GM18873 (cell line): ENCODE data around the gene PEAR1.

Experiments
- ATAC-seq: cut with Tn5 transposase; IDR thresholded peaks from one replicate; pipeline ENCODE4 v1.9.1; 2021; ENCODE audit warnings: mild to moderate bottlenecking, moderate library complexity, moderate number of reproducible peaks; ENCODE audit not compliant: unreplicated experiment, low FRiP score

The PEAR1 gene

DNA sequence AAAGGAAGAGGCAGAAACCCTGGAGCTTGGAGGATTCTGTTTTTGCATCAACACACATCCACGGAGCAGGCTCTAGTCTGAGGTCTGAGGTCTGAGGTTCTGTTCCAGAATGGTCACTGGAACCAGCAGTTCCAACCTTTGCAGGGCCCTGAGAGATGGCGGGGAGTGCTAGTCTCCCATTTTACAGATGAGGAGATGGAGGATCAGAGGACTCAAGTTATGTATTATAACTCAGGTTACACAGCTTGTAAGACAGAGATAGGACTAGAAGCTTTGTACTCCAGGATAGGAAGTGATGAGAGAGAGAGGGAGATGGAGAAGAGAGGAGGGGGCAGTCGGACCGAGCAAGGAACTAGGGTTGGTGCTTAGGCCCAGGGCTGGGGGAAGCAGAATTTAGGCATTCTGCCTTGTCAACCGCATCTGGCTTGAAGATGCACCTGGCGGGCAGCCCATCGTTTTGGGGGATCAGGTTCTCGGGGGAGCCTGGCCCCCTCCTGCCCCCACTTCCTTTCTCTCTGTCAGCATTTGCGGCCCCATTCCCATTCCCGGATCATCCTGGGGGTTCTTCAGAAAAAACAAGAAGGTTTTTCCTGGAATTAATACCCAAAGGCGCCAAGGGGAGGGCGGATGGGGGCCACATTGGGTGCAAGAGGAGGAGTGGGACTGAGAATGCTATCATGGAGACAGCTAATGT lies 5.6 kb downstream of the PEAR1 start:
- ATAC-seq, result no peak

DNA sequence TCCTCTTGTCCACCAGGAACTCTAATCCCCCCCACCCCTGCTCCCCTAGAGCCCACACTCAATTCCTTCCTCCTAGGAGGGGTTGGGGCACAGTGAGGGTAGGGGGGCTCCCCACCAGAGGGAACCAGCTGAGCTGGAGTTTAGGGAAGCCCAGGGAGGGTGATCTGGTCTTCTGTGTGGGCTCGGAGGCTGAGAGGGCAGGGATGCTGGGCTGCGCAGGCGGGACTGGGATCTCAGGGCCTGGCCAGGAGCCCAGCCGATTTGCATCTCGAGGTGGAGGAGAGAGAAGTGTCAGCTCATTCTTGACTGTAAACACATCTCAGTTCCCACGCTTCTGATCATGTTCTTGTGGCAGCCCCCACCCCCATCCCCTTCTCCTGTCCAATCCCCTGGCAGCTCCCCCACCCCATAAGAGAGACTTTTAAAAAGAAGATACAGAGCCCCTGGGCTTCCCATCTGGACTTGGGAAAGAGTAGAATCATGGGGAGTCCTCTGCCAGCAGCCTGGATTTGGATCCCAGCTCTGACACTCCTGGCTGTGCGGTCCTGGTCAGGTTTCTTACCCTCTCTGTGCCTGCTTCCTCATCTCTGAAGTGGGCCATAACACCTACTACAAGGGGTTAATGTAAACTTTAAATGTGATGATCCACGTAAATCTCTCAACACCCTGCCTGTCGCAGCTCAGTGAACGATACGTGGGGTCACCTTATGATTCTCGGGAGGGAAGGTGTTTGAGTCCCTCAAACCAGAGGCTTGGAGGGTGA lies 6.6 kb downstream of the PEAR1 start:
- no peak for ATAC-seq

DNA sequence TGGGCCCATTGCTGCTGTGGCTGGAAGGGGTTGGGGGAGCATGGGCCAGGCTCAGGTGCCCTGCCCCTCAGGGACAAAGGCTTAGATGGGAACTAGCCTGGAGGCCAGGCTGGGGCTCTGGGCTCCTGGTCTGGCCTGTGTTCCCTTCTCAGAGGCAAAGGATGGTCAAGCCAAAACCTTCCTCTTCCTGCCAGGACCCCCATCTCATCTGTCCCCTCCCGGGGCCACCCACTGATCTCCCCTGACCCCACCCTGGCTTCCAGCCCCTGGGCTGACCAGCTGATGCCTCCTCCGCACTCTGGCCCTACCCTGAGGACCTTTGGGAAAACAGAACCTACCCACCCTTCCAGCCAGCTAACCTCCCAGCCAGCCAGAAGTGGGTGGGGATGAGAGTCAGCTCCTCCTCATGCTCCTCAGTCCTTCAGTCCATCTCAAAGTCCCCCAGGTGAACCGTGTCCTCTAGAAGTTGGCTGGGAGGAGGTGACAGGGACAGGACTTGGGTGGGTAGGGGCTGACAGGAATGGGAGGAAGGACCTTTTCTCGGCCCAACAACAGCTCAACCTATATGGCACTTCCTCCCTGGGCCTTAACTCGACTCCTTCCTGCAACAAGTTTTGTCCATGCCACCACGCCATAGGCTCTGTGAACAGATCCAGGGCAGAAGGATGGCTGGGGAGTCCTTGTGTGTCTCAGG lies 7.5 kb downstream of the PEAR1 start:
- ATAC-seq, result no peak

DNA sequence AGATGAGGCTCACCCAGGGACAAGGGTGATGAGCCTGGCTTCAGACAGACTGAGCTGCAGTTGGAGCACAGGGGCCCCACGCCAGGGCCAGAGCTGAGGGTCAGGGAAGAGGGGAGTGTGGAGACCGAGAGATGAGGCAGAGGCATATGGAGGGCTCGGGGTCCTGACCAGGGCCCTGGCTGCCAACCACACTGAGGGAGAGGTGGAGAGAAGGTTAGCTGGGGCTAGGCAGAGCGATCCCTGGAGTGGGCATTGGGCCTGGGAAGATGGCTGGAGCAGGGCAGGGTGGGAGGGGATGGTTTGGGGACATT lies 8.0 kb downstream of the PEAR1 start:
- ATAC-seq, result no peak

DNA sequence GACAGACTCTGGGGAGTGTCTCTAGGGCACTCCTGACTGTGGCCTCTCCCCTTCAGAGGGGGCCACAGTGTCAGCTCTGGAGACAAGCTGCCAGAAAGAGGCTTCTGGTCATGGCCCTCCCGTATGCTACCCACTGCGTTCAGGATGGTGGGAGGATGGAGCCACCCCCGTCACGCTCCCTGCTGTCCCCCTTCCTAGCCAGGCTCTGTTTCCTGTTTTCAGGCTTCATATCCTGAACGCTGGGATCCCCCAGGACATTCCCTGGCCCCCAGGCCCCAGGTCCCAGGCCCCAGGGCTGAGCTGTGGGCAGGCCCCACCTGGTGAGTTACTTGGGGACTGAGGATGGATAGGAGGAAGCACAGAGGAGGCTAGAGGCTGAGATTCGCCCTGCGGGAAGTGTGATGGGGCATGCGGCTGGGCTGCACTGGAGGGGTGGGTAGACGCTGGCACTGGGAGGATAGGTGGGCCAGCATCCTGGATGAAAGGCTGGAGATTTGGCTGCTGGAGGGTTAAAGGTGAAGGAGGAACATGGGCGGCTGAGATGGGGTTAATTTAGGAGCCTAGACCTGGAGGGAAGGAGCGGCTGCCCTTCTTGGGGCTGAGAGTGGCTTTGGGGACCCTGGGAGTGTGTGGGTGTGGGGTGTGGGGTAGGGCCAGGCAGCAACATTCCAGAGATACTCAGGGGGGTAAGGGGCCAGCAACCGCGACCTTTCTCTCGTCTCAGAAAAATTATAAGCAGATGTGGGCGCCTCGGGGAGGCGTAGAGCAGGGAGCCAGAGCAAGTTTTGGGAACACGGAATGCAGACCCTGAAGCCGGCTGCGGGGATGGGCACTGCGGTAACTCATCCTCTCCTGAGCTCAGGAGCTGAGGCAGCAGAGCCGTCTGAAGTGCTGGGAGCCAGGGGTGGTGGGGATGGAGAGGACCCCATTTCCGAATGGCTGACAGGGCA lies 8.7 kb downstream of the PEAR1 start:
- ATAC-seq, result no peak

DNA sequence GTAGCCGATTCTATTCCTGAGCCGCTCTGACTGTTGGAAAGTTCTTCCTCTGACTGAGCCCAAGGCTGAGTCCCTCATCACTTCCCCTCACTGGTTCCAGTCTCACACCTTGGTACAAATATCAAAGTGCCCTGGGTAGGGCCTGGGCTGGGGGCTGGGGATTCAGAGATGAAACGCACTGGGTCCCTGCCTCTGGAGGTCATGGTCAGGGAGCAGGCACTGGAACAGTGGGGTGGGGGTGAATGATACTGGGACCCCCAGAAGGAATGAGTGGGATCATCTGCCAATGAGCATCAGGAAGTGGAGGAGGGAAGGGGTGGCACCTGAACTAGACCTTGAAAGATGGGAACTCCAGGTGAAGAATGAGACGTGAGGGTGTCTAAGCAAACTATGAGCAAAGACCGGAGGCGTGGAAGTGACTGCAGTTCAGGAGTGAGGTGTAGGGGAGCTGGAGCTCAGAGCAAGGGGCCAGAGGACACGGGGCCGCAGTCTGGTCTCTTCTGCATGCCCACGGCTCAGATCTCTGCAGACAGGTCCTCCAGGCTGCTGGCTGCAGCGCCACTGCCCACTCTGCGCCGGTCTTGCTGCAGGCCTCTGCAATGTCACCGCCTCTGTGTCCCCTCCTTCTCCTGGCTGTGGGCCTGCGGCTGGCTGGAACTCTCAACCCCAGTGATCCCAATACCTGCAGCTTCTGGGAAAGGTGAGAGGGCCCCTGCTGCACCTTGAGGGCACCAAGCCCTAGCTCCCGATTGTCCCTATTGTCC lies 10.0 kb downstream of the PEAR1 start:
- no peak for ATAC-seq

DNA sequence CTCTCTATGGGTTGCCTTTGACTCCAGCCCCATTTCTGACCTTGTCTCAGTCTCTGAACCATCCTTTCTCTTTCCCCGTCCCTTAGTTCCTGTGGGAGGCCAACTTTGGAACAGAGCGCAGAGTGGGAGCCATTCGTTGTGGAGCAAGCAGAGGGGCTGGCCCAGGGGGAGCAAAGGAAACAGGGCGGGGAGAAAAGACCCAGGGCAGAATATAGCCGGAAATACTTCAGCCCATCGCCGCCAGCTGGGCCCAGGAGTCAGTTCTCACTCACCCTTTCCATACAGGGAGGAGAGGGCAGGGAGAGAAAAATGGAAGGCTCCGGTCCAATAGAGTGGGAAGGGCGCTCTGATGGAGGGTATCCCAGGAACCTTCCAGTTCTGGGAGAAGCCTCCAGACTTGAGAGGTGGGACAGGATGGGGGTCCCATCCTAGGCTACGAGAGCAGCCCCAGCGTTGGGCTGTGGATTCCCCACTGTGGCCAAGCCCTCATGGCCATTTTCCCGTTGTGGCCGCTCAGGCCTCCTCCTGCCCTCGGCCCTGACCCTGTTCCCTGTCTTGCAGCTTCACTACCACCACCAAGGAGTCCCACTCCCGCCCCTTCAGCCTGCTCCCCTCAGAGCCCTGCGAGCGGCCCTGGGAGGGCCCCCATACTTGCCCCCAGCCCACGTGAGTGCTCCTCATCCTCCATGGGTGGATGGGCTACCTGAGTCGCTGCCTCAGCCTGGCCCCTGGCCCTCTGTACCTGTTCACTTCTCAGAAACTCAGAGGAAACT lies 10.9 kb downstream of the PEAR1 start:
- ATAC-seq, result no peak

DNA sequence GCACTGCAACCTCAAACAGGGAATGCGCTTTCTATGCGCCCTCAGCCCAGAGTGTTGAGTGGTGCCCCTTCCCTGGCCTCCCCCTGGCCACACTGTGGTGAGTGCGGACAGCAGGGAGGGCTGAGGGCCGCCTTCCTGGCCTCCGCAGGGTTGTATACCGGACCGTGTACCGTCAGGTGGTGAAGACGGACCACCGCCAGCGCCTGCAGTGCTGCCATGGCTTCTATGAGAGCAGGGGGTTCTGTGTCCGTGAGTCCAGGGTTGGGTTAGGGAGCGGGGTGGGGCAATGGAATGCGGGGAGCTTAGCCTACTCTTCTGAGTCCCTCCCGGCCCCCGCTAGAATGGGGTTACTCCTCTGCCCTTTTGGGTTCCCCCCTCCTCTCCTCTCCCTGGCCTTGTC lies 11.7 kb downstream of the PEAR1 start:
- ATAC-seq, result no peak

DNA sequence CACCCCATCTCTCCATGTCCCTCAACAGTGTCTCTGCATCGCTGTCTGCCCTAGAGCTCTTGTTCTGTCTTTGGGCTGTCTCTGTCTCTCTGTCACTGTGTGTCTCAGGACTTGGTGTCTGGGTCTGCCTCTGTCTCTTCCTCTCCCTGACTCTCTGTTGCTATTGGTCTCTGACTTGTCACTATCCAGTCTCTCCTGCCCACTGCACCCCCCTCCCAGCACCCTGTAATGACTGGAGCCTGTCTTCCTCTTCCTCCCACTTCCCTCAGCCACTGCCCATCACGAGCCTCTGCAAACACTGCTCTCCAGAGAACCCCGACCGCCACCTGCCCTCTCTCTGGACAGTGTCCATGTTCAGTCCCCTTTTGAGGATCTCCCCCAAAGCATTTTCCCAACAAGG lies 12.1 kb downstream of the PEAR1 start:
- no peak for ATAC-seq

DNA sequence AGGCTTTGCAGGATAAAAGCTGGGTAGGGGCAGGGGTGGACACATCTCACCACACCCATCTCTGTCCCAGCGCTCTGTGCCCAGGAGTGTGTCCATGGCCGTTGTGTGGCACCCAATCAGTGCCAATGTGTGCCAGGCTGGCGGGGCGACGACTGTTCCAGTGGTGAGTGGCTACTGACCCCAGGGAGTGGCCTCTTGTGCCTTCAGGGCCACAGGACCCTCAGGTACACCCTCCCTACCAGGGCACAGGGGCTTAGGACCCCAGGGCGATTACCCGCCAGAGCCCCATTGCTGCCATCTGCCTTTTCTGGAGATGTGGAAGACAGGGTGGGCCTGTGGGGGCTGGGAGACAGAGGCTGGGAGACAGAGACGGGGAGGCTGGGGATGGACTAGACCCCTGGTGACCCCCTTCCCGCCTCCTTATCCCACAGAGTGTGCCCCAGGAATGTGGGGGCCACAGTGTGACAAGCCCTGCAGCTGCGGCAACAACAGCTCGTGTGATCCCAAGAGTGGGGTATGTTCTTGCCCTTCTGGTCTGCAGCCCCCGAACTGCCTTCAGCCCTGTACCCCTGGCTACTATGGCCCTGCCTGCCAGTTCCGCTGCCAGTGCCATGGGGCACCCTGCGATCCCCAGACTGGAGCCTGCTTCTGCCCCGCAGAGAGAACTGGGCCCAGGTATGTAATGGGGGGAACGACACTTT lies 12.8 kb downstream of the PEAR1 start:
- no peak for ATAC-seq

DNA sequence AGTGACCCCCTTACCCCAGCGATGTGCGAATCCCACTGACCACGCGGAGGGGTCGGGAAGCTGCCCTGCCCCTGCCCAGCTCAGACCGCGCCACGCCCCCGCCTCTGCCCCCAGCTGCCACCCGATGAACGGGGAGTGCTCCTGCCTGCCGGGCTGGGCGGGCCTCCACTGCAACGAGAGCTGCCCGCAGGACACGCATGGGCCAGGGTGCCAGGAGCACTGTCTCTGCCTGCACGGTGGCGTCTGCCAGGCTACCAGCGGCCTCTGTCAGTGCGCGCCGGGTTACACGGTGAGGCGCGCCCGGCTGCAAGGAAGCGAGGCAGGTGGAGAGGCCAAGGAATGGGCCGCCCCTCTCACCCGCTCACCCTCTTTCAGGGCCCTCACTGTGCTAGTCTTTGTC lies 15.0 kb downstream of the PEAR1 start:
- ATAC-seq, result no peak

DNA sequence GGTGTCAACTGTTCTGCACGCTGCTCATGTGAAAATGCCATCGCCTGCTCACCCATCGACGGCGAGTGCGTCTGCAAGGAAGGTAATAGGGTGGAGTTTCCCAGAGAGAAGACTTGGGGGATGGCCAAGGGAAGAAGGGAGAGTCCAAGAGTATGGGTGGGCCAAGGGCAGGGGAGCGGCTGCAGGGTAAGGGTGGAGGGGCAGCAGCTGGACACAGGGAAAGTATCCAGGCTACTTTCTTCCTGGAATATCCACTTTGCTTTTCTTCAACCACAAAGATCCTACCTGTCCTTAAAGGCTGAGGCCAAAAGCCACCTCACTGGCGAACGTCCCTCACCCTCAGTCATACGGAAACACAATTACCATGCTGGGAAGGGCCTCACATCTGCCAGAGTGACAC lies 15.4 kb downstream of the PEAR1 start:
- ATAC-seq, result no peak

DNA sequence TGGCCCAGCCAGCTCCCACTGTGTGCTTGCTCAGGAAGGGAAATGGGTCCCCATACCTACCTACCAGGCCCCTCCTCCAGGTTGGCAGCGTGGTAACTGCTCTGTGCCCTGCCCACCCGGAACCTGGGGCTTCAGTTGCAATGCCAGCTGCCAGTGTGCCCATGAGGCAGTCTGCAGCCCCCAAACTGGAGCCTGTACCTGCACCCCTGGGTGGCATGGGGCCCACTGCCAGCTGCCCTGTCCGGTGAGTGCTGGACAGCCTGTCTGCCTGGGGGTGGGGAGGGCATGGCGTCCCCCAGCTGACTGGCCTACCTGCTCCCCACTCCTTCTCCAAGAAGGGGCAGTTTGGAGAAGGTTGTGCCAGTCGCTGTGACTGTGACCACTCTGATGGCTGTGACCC lies 16.2 kb downstream of the PEAR1 start:
- no peak for ATAC-seq

DNA sequence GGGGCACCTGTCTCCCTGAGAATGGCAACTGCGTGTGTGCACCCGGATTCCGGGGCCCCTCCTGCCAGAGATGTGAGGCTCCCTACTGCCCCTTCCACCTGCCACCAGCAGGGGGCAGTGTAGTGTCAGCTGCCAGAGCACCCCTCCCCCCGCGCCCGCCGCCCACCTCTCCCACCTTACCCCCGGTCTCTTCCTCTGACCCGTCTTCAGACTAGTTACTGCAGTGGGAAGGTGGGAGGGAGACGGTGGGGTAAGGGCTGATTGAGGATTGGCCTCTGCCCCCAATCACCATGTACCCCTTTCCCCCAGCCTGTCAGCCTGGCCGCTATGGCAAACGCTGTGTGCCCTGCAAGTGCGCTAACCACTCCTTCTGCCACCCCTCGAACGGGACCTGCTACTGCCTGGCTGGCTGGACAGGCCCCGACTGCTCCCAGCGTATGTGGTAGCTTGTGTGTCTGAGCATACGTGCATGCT lies 16.8 kb downstream of the PEAR1 start:
- ATAC-seq, result no peak

DNA sequence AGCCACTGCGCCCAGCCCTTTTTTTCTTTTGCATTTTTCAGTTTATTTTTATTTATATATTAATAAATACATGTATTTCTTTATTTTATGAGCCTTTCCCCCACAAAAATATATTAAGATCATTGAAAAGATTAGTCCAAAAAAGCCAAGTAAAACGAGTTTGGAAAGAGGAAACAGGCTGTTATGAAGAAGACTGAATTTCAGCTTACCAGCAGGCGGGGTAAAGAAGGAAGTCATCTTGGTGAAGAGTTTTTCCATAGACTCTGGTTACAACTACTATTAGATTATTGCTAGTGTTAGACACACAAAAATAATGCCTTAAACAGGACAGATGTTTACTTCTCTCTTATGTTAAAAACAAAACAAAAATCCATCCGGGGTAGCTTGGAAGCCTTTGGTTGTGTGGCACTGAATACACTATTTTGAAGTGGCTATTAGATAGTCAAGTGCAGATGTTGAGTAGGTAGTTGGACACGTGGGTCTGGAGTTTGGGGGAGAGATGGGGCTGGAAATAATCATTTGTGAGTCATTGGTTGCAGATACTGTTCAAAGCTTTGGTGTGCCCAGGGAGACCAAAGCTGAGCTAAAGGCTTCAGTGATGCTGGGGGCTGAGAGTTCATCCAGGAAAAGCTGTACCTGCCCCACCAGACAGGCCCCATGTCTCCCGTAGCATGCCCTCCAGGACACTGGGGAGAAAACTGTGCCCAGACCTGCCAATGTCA lies 18.2 kb downstream of the PEAR1 start:
- no peak for ATAC-seq

DNA sequence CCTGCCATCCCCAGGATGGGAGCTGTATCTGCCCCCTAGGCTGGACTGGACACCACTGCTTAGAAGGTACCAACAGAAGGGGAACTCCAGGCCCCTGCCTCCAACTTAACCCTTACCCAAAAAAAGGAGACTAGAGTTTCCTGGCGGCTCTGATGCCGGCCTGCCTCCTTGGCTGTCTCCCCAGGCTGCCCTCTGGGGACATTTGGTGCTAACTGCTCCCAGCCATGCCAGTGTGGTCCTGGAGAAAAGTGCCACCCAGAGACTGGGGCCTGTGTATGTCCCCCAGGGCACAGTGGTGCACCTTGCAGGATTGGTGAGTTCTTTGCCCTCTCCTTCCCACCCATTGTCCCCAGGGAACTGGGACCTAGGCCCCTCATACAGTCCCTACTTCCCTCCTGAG lies 18.8 kb downstream of the PEAR1 start:
- no peak for ATAC-seq

DNA sequence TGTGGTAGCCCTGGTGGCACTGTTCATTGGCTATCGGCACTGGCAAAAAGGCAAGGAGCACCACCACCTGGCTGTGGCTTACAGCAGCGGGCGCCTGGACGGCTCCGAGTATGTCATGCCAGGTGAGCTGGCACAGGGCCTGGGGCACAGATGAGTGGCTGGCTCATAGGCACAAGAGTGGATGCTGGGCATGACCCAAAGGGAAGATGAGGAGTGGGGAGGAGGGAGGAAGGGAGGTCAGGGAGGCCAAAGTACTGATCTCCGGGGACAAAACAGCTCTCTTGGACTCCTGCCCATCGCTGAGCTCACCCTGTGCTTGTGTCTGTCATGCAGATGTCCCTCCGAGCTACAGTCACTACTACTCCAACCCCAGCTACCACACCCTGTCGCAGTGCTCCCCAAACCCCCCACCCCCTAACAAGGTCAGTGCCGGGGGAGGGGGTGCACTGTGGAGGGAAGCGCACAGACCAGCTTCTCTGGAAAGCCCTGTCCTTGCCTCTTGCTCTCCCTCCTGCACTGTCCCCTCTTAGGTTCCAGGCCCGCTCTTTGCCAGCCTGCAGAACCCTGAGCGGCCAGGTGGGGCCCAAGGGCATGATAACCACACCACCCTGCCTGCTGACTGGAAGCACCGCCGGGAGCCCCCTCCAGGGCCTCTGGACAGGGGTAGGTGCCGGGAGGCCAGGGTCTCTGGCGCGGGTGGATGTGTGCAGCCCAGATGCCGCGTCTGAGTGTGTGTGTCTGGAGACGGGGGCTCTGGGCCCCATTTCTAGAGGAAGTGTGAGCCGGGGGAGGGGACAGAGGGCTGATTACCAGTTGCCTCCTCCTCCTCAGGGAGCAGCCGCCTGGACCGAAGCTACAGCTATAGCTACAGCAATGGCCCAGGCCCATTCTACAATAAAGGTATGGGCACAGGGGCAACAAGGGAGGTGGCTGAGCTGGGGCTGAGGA lies 19.6 kb downstream of the PEAR1 start:
- ATAC-seq, result no peak
